GM11168 (cell line): Measurements from ENCODE around the gene GAS1.

ENCODE experiments used
- in situ Hi-C: fragments of 300-500 bp; cut with MboI; formaldehyde crosslinking; loops from one replicate; pipeline ENCODE4 v1.12.0; 2022; ENCODE audit warnings: low sequenced_read_pairs; ENCODE audit not compliant: unreplicated experiment

GAS1 gene

DNA sequence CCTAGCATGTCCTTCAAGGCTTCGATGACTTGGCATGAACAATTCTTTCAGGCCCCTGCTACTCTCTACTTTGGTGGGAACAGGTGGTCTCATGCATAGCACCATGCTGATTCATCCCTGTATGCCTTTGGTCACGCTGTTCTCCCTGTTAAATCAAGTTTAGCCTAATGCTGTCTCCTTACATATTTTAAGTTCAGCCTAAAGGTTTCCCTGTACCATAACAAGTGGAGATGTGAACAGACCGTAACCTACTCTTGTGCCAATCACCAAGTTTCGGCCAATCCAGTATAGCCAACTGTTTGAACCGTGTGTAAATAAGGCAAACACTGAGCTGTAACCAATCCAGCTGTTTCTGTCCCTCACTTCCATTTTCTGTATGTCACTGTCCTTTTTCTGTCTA lies 8.0 kb downstream of the GAS1 start:
- in situ Hi-C loops: no loop called here

- in situ Hi-C loops: no loop called here
These were observed 8.5 kb downstream of the GAS1 start for GRCh38 chr9:86938780-86939179.

DNA sequence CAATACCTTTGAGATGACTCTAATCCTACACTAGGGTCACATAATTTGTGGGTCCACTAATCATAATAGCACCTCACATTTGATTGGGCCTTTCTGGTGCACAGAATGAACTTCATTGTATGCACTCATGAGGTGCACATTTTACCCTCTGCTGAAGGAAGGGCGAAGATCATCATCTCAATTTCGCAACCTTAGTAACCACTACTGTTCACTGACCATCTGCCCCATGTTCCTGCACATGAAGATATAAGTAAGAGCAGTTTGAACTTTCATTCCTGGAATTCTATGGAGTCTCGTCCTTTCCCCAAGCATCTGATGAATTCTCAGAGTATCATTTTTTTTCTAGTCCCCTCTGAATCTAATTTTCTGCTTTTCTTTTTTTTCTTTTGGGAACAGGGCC lies 21.2 kb downstream of the GAS1 start:
- in situ Hi-C loops: no loop called here

DNA sequence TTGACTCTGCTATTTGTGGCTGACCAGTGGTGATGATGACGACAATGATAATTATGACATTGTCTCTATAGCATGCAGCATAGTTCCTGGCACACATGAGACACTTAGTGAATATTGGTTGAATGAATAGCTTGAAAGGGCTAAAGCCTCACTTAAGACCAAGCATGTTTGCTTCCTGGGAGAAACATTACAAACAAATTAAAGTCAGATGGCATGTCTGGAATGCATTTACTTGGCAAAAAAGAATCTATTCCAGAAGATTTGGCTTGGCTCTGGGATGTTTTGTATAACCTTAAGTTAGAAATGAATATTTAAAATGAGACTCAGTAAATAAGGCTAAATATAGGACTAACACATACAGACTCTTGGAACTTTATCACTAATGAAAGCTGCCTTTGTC lies 21.6 kb downstream of the GAS1 start:
- in situ Hi-C loops: no loop called here

- in situ Hi-C loops: no loop called here
These were observed 23.1 kb downstream of the GAS1 start for GRCh38 chr9:86924206-86924605.

- in situ Hi-C loops: no loop called here
These were observed 26.0 kb downstream of the GAS1 start for GRCh38 chr9:86921151-86921923.

GRCh38 chr9:86918556-86918955 lies 28.8 kb downstream of the GAS1 start:
- in situ Hi-C loops: no loop called here

- in situ Hi-C loops: no loop called here
These were observed 35.1 kb downstream of the GAS1 start for GRCh38 chr9:86912210-86912609.

DNA sequence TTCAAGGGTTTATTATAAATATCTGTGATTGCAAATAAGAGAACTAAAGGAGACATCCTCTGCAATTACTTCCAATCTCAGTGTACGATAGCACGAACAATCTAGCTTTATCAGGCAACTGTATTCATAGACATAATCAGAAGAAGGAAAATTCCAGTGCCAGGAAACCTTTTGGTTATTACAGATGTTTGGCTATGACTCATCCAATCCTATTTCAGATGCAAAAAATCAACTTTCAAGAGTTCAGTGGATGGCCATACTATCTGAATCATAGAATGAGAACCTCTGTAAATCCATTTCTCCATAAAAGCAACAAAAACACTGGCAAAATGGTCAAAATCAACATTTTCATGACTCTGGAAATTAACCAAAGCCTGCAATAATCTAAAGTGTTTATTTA lies 37.9 kb downstream of the GAS1 start:
- in situ Hi-C loops: no loop called here

DNA sequence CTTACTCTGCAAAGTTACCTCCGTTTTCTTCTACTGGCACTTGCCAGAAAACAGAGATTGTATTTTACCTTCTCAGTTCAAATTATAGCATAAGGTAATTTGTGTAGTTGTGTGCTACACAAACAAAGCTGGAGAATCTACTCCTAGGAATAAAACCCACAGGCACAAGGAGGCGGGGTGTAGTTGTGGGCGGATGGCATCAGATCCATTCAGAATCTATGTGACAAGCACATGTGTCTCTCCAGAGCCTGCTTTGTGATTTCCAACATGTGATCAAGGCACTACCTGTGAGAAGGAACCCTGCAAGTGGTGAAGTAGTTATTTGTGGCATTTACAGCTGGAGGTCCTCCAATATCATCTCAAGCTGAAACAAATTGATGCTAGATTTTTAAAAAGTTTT lies 39.0 kb downstream of the GAS1 start:
- in situ Hi-C loops: no loop called here

DNA sequence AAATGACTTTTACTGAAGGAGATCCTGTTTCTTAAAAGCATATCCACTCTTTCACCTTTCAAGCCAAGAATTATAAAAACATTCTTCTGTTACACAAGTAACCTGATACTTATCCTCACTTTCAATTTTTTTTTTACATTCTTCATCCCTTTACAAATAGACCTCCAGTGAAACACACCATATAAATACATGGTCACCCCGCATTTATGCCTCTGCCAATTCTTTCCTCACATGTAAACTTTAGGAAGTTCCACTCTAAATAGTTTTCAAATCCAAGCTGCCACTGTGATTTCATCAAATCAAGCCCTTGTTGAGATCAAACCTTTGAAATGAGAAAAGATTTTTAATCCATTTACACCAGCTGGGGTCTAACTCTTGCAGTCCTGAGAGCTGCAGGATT lies 40.0 kb downstream of the GAS1 start:
- in situ Hi-C loops: no loop called here

GRCh38 chr9:86903734-86904085 lies 43.6 kb downstream of the GAS1 start:
- in situ Hi-C loops: no loop called here

GRCh38 chr9:86902991-86903733 lies 44.1 kb downstream of the GAS1 start:
- in situ Hi-C loops: no loop called here

GRCh38 chr9:86902586-86902985 lies 44.7 kb downstream of the GAS1 start:
- in situ Hi-C loops: no loop called here

DNA sequence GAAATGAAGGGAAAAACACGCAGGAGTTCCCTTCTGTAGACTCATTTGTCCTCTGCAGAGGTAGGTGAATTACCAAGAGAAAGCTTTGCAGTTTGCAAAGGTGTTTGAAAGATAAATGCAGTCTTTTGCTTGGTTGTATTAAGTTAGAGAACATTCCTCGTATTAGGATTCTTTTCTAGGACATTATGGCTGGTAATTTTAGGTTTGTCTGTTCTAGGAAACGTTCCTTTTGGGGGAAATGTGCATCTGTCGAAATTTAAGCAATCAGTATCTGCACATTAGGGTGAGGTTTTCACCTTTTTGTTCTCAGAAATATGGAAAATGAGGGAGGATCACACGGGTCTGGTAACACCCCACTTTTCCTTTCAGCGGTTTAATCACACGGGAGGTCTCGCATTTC lies 45.1 kb downstream of the GAS1 start:
- in situ Hi-C loops: no loop called here

DNA sequence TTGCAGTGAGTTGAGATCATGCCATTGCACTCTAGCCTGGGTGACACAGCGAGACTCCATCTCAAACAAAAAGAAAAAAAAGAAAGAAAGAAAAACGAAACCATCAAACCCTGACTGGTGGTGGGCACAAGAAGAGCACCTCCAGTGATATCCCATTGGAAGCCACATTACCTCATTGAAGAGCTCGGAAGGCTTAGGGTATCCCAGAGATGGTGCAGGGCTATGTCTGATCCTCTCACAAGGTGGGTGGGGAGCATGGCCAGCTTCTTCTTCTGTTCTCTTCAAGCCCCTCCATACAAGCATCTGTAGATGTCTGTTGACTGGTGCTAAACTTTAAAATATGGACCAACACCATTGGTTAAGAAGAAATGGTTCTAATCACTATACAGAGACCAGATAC lies 45.8 kb downstream of the GAS1 start:
- in situ Hi-C loops: no loop called here
